Natural killer cell (primary cell): ENCODE results near the gene IRAG1. TPM values are rescaled to one million over a fixed set of nuclear protein-coding genes. Genes with fewer than 3 reads are reported as not detected.

ENCODE experiments used
- ATAC-seq, 3 donors: fragments of 150-1000 bp in 2 of 3; fragments of 200-7000 bp in 1 of 3; cut with Tn5 transposase; 1 replicate in 1 of 3; 2 replicates in 2 of 3; pipeline ENCODE4 v1.10.0; 2021; ENCODE audit warnings: mild to moderate bottlenecking in 2 of 3, moderate library complexity in 2 of 3
- DNase-seq, 2 donors: peaks; one replicate each; pipeline versions ENCODE4 v3.0.0 to v3.0.0-alpha.2; 2013 to 2021; ENCODE audit warnings: mixed read lengths in 1 of 2
- H3K27ac ChIP-seq: one replicate; pipeline ENCODE4 v1.5.1; 2013; ENCODE audit warnings: mild to moderate bottlenecking, low read length
- H3K27me3 ChIP-seq: one replicate; pipeline ENCODE4 v1.6.1; 2013; ENCODE audit warnings: low read length; ENCODE audit not compliant: control insufficient read depth, insufficient read depth
- H3K36me3 ChIP-seq: one replicate; pipeline ENCODE4 v1.6.1; 2013; ENCODE audit warnings: low read length; ENCODE audit not compliant: control insufficient read depth, insufficient read depth
- H3K4me1 ChIP-seq: one replicate; pipeline ENCODE4 v1.6.1; 2013; ENCODE audit warnings: low read length; ENCODE audit not compliant: control insufficient read depth, insufficient read depth
- H3K4me3 ChIP-seq: one replicate; pipeline ENCODE4 v1.5.1; 2013; ENCODE audit warnings: low read length
- H3K9me3 ChIP-seq: one replicate; pipeline ENCODE4 v1.6.1; 2013; ENCODE audit warnings: low read length; ENCODE audit not compliant: control insufficient read depth, insufficient read depth
- H3K27ac Mint-ChIP-seq, 2 donors: one replicate each; pipeline ENCODE4 v1.8.0; 2022; ENCODE audit warnings: mild to moderate bottlenecking in 2 of 2, mixed read lengths in 2 of 2, moderate library complexity in 1 of 2
- H3K27me3 Mint-ChIP-seq, 2 donors: one replicate each; pipeline ENCODE4 v1.8.0; 2022; ENCODE audit warnings: low read depth in 2 of 2, mixed read lengths in 2 of 2
- H3K36me3 Mint-ChIP-seq: one replicate; pipeline ENCODE4 v1.8.0; 2022; ENCODE audit warnings: mixed read lengths
- H3K4me1 Mint-ChIP-seq, 2 donors: one replicate each; pipeline ENCODE4 v1.8.0; 2022; ENCODE audit warnings: mixed read lengths in 2 of 2
- H3K4me3 Mint-ChIP-seq: one replicate; pipeline ENCODE4 v1.8.0; 2022; ENCODE audit warnings: mild to moderate bottlenecking, moderate library complexity, mixed read lengths
- H3K9me3 Mint-ChIP-seq, 2 donors: one replicate each; pipeline ENCODE4 v1.8.0; 2022; ENCODE audit warnings: mixed read lengths in 2 of 2
- WGBS: methylation state at CpG from one replicate; pipeline ENCODE4 v1.1.7; 2013; ENCODE audit warnings: missing lambda C conversion rate; ENCODE audit not compliant: insufficient coverage; 5-methylcytosine and 5-hydroxymethylcytosine counted together
- intact Hi-C: fragments of 100-400 bp; cut with micrococcal nuclease; formaldehyde crosslinking; loops from one replicate; pipeline ENCODE4 v1.14.2; 2022
- total RNA-seq, 4 donors: library from RNA; stranded (reverse); fragments of 120-200 nt in 1 of 4; gene quantifications; one replicate each; pipeline versions ENCODE4 v1.2.3 to v1.2.4, GENCODE V29; 2013 to 2022
- TF ChIP-seq, protein P1 (sequence below): fragments of 200-600 bp; IDR thresholded peaks from one replicate; pipeline ENCODE4 v1.8.0; 2022; ENCODE audit warnings: antibody characterized with exemption

Gene IRAG1
- total RNA-seq, 3 donors from 2014 or later (not counting 1 experiment from before 2014, with no cell fraction given), result 0.50 to 0.54 TPM; not detected in 1

GRCh38 chr11:10728154-10728553 lies 34.6 kb upstream of the IRAG1 start:
- no peaks in the 10 kb centered on the region for H3K27me3 ChIP-seq
- Mint-ChIP-seq H3K27me3 (peaks cover 6 to 18% of the 10 kb centered on the region in 2 donors), H3K4me3 (no peak overlapping the region), H3K36me3 (no peaks in the 10 kb centered on the region), H3K9me3 (no peaks in the 10 kb centered on the region), H3K27ac (no peak overlapping the region), H3K4me1 (no peaks in the 10 kb centered on the region)
- ATAC-seq, result no peak
- intact Hi-C loops, result no loop called here
- no peaks in the 10 kb centered on the region for H3K36me3 ChIP-seq
- H3K9me3 ChIP-seq, result no peaks in the 10 kb centered on the region
- H3K4me1 ChIP-seq, result no peaks in the 10 kb centered on the region
- WGBS, result 87% methylated on average over 3 of the region's 3 CpGs
- H3K27ac ChIP-seq, result no peak overlapping the region
- no peak for DNase-seq
- H3K4me3 ChIP-seq, result no peak overlapping the region
- TF ChIP-seq, protein P1, sequence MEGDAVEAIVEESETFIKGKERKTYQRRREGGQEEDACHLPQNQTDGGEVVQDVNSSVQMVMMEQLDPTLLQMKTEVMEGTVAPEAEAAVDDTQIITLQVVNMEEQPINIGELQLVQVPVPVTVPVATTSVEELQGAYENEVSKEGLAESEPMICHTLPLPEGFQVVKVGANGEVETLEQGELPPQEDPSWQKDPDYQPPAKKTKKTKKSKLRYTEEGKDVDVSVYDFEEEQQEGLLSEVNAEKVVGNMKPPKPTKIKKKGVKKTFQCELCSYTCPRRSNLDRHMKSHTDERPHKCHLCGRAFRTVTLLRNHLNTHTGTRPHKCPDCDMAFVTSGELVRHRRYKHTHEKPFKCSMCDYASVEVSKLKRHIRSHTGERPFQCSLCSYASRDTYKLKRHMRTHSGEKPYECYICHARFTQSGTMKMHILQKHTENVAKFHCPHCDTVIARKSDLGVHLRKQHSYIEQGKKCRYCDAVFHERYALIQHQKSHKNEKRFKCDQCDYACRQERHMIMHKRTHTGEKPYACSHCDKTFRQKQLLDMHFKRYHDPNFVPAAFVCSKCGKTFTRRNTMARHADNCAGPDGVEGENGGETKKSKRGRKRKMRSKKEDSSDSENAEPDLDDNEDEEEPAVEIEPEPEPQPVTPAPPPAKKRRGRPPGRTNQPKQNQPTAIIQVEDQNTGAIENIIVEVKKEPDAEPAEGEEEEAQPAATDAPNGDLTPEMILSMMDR, result no peak

DNA sequence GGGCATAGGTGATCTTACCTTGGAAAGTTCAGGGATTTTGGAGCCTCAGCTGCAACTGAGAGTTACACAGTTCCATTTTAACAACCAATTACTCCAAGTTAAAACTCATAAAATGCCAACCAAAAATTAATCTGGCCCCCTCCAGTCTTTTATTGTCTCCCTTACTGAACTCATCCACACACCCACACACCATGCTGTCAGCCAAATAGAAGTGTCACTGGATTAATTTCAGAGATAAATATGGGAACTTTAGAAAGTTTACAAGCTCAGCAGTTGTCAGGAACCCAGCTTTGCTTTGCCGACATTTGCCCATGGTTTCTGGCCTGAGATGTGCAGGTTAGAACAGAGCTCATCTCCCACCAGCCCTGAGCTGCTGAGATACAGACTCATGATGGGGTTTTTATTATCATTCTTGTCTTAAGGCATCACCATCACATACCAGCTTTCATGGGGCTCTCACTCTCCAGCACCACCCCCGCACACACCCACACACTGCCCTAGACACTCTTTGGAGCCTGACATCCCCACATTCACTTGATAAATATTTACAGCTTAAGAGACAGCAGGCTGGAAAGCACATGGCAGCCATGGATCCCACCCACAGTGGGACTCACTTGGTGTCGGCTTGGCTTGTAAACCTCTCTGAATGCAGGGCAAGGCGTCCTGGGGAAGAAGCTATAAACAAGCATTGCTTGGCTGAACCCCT lies 33.7 kb upstream of the IRAG1 start:
- no peak overlapping the region for H3K27ac ChIP-seq
- no peak overlapping the region for H3K27ac Mint-ChIP-seq
- no peaks in the 10 kb centered on the region for H3K36me3 ChIP-seq
- H3K4me3 Mint-ChIP-seq, result no peak overlapping the region
- no peaks in the 10 kb centered on the region for H3K9me3 Mint-ChIP-seq
- H3K4me3 ChIP-seq, result no peak overlapping the region
- intact Hi-C loops, result no loop called here
- no peaks in the 10 kb centered on the region for H3K27me3 ChIP-seq
- 93% methylated on average over 4 of the region's 4 CpGs for WGBS
- no peaks in the 10 kb centered on the region for H3K36me3 Mint-ChIP-seq
- DNase-seq (no peak), ATAC-seq (no peak)
- TF ChIP-seq, protein P1, result no peak
- peaks cover 6 to 18% of the 10 kb centered on the region in 2 donors for H3K27me3 Mint-ChIP-seq
- no peaks in the 10 kb centered on the region for H3K4me1 ChIP-seq
- no peaks in the 10 kb centered on the region for H3K9me3 ChIP-seq
- H3K4me1 Mint-ChIP-seq, result no peaks in the 10 kb centered on the region

DNA sequence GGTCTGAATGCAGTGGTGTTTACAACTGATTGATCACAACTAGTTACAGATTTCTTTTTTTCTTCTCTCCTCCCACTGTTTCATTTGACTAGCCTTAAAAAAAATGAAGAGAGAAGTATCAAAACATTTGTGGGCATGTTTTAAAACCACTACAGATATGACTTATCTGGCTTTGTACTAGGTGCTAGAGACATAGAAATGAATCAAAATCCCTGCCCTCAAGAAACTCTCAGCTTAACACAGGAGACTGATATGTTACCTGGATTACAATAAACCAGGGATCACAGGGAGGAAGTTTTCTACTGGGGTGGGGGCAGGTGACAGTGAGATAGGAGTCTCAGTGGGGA lies 32.3 kb upstream of the IRAG1 start:
- H3K4me1 ChIP-seq, result no peaks in the 10 kb centered on the region
- H3K9me3 ChIP-seq, result no peaks in the 10 kb centered on the region
- H3K27me3 ChIP-seq, result no peaks in the 10 kb centered on the region
- no peaks in the 10 kb centered on the region for H3K36me3 Mint-ChIP-seq
- H3K27ac Mint-ChIP-seq, result no peak overlapping the region
- no peak for ATAC-seq
- H3K27ac ChIP-seq, result no peak overlapping the region
- intact Hi-C loops, result no loop called here
- H3K36me3 ChIP-seq, result no peaks in the 10 kb centered on the region
- TF ChIP-seq, protein P1, result no peak
- no peak for DNase-seq
- no peaks in the 10 kb centered on the region for H3K9me3 Mint-ChIP-seq
- H3K27me3 Mint-ChIP-seq, result peaks cover 8 to 18% of the 10 kb centered on the region in 2 donors
- H3K4me3 Mint-ChIP-seq, result no peak overlapping the region
- H3K4me3 ChIP-seq, result no peak overlapping the region
- H3K4me1 Mint-ChIP-seq, result no peaks in the 10 kb centered on the region
